GM23338 (cell line): Measurements from ENCODE around the gene OGG1.

Experiments used
- EZH2 ChIP-seq: fragments of 200-600 bp; sonication (generic); IDR thresholded peaks from one replicate; pipeline ENCODE4 v1.8.0; 2017; ENCODE audit warnings: antibody characterized with exemption, mild to moderate bottlenecking, low read depth; ENCODE audit not compliant: unreplicated experiment
- JUNB ChIP-seq: IDR thresholded peaks from one replicate; pipeline ENCODE4 v1.6.1; 2016; ENCODE audit warnings: antibody characterized with exemption; ENCODE audit not compliant: unreplicated experiment
- POLR2AphosphoS5 ChIP-seq: IDR thresholded peaks from 2 replicates; pipeline ENCODE4 v1.6.1; 2016; ENCODE audit warnings: antibody characterized with exemption, low read depth
- TF ChIP-seq, protein P1 (sequence below): fragments of 250-450 bp; sonication (Bioruptor Pico); IDR thresholded peaks from 2 replicates; pipeline ENCODE4 v1.5.0; 2020; ENCODE audit warnings: mild to moderate bottlenecking, moderate library complexity
- TF ChIP-seq, protein P2 (sequence below), 2 experiments: fragments of 200-600 bp in 1 of 2; sonication (generic) in 1 of 2; conservative IDR thresholded peaks; 2 replicates each; pipeline versions ENCODE4 v1.5.1 to v1.6.1; 2016 to 2017; ENCODE audit warnings: antibody characterized with exemption in 2 of 2, low read depth in 2 of 2, mild to moderate bottlenecking in 2 of 2, moderate library complexity in 1 of 2

- TF ChIP-seq, protein P1, sequence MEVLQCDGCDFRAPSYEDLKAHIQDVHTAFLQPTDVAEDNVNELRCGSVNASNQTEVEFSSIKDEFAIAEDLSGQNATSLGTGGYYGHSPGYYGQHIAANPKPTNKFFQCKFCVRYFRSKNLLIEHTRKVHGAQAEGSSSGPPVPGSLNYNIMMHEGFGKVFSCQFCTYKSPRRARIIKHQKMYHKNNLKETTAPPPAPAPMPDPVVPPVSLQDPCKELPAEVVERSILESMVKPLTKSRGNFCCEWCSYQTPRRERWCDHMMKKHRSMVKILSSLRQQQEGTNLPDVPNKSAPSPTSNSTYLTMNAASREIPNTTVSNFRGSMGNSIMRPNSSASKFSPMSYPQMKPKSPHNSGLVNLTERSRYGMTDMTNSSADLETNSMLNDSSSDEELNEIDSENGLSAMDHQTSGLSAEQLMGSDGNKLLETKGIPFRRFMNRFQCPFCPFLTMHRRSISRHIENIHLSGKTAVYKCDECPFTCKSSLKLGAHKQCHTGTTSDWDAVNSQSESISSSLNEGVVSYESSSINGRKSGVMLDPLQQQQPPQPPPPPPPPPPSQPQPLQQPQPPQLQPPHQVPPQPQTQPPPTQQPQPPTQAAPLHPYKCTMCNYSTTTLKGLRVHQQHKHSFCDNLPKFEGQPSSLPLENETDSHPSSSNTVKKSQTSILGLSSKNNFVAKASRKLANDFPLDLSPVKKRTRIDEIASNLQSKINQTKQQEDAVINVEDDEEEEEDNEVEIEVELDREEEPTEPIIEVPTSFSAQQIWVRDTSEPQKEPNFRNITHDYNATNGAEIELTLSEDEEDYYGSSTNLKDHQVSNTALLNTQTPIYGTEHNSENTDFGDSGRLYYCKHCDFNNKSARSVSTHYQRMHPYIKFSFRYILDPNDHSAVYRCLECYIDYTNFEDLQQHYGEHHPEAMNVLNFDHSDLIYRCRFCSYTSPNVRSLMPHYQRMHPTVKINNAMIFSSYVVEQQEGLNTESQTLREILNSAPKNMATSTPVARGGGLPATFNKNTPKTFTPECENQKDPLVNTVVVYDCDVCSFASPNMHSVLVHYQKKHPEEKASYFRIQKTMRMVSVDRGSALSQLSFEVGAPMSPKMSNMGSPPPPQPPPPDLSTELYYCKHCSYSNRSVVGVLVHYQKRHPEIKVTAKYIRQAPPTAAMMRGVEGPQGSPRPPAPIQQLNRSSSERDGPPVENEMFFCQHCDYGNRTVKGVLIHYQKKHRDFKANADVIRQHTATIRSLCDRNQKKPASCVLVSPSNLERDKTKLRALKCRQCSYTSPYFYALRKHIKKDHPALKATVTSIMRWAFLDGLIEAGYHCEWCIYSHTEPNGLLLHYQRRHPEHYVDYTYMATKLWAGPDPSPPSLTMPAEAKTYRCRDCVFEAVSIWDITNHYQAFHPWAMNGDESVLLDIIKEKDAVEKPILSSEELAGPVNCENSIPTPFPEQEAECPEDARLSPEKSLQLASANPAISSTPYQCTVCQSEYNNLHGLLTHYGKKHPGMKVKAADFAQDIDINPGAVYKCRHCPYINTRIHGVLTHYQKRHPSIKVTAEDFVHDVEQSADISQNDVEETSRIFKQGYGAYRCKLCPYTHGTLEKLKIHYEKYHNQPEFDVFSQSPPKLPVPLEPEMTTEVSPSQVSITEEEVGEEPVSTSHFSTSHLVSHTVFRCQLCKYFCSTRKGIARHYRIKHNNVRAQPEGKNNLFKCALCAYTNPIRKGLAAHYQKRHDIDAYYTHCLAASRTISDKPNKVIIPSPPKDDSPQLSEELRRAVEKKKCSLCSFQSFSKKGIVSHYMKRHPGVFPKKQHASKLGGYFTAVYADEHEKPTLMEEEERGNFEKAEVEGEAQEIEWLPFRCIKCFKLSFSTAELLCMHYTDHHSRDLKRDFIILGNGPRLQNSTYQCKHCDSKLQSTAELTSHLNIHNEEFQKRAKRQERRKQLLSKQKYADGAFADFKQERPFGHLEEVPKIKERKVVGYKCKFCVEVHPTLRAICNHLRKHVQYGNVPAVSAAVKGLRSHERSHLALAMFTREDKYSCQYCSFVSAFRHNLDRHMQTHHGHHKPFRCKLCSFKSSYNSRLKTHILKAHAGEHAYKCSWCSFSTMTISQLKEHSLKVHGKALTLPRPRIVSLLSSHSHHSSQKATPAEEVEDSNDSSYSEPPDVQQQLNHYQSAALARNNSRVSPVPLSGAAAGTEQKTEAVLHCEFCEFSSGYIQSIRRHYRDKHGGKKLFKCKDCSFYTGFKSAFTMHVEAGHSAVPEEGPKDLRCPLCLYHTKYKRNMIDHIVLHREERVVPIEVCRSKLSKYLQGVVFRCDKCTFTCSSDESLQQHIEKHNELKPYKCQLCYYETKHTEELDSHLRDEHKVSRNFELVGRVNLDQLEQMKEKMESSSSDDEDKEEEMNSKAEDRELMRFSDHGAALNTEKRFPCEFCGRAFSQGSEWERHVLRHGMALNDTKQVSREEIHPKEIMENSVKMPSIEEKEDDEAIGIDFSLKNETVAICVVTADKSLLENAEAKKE (CRISPR knock-in tag) = no peak
- TF ChIP-seq, protein P2, sequence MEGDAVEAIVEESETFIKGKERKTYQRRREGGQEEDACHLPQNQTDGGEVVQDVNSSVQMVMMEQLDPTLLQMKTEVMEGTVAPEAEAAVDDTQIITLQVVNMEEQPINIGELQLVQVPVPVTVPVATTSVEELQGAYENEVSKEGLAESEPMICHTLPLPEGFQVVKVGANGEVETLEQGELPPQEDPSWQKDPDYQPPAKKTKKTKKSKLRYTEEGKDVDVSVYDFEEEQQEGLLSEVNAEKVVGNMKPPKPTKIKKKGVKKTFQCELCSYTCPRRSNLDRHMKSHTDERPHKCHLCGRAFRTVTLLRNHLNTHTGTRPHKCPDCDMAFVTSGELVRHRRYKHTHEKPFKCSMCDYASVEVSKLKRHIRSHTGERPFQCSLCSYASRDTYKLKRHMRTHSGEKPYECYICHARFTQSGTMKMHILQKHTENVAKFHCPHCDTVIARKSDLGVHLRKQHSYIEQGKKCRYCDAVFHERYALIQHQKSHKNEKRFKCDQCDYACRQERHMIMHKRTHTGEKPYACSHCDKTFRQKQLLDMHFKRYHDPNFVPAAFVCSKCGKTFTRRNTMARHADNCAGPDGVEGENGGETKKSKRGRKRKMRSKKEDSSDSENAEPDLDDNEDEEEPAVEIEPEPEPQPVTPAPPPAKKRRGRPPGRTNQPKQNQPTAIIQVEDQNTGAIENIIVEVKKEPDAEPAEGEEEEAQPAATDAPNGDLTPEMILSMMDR (conservative IDR thresholded peaks at IDR 0.05; ENCODE audit: low read depth in 2 of 2) = no peak
- TF ChIP-seq POLR2AphosphoS5 (no peak), JUNB (no peak), EZH2 (no peak)
Measured at GRCh38 chr3:9701006-9701405, 48.7 kb upstream of the OGG1 start.
